GM20000 (cell line): ENCODE results near the gene ZDHHC3.

ENCODE experiments used
- DNase-seq: peaks from one replicate; pipeline ENCODE4 v3.0.0; 2012; ENCODE audit warnings: low spot score
- TF ChIP-seq, protein P1 (sequence below): IDR thresholded peaks from 2 replicates; pipeline ENCODE4 v1.5.1; 2012; ENCODE audit warnings: mild to moderate bottlenecking, control low read depth; ENCODE audit errors: extremely low read depth, missing control alignments

ZDHHC3 gene

DNA sequence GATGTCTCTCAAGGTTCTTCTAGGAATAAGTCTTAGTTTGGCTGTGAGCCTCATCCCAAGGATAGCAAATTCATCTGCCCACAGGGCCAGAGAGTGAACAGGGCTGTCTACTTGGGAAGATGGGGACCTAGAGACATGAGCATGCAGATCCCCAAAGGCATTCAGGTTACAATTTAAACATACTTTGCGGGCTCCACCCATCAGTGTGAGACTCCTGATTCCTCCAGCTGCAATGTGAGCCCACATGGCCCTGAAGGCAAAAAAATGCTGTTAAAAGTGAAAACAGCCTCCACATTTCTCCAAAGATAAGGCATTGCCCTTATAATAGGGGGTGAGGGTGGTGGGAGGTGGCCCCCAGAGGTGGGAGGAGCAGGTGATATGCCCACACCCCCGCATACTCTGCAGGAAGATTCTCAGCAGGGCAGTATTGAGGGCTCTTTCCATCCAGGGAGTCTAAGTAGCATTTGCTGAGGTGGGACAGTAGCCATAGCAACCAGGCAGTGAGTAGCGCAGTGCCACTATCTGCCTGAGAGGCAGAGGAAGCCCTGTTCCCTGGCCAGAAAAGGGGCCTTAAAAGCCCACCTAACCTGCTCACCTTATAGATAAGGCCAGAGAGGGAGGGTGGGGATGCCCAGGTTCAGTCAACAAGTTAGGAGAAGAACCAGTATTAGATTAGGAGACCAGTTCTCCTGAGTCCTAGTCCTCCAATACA lies 70.4 kb downstream of the ZDHHC3 start:
- DNase-seq: no peak
- TF ChIP-seq, protein P1, sequence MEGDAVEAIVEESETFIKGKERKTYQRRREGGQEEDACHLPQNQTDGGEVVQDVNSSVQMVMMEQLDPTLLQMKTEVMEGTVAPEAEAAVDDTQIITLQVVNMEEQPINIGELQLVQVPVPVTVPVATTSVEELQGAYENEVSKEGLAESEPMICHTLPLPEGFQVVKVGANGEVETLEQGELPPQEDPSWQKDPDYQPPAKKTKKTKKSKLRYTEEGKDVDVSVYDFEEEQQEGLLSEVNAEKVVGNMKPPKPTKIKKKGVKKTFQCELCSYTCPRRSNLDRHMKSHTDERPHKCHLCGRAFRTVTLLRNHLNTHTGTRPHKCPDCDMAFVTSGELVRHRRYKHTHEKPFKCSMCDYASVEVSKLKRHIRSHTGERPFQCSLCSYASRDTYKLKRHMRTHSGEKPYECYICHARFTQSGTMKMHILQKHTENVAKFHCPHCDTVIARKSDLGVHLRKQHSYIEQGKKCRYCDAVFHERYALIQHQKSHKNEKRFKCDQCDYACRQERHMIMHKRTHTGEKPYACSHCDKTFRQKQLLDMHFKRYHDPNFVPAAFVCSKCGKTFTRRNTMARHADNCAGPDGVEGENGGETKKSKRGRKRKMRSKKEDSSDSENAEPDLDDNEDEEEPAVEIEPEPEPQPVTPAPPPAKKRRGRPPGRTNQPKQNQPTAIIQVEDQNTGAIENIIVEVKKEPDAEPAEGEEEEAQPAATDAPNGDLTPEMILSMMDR: no peak

DNA sequence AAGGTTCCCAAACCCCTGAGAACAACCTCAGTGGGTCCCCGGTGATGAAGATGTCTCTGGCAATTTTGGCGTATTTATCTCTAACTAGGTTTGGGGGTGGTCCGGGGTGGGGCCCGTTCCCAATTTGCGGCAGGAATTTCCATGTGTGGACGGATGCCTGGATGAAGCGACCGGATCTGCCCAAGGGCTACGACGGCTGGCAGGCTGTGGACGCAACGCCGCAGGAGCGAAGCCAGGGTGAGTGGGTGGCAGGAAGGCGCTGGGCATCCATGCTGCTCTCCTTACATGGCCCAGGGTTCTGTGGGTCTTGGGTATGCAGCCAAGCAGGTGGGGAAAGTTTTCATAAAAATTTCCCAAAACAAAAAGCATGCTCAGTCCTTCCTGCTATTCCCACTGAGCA lies 72.2 kb downstream of the ZDHHC3 start:
- DNase-seq: no peak

DNA sequence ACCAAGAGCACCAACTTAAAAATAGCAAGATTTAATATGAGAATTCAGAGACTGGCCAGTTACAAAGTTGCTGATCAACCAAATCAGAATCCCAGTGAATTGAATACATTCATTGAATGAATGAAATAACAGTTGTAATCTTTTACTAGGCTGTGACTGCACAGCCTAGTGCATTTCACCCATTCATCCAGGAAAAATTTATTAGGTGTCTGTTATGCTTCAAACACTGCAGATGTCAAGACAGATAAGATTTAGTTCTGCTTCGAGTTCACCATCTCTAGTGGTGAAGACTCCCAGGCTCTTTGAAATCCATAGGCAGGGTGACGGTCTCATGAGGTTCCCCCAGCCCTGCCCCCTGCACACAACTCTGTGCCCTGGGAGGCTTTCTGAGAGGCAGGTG lies 72.7 kb downstream of the ZDHHC3 start:
- TF ChIP-seq, protein P1: no peak
- no peak for DNase-seq

More for the DNA sequence above, 72.2 kb downstream of the ZDHHC3 start:
- TF ChIP-seq, protein P1: no peak

DNA sequence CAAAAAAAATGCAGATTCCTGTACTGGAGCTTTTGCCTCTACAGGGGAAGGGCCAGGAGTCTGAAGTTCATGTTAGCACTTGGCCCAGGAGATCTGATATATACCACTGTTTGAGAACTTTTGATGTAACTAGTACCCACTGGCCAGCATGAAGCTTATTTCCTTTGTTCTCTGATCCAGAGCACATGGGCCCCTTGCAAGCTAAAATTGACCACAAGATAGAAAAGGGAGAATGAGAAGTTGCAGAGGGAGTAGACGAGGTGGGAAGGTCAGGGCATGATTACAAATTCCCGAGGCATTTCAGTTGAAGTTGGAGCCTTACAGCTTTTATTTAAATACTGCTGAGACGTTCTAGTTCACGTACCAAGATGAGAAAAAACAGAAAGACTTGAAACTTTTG lies 73.3 kb downstream of the ZDHHC3 start:
- TF ChIP-seq, protein P1: no peak
- DNase-seq: no peak

DNA sequence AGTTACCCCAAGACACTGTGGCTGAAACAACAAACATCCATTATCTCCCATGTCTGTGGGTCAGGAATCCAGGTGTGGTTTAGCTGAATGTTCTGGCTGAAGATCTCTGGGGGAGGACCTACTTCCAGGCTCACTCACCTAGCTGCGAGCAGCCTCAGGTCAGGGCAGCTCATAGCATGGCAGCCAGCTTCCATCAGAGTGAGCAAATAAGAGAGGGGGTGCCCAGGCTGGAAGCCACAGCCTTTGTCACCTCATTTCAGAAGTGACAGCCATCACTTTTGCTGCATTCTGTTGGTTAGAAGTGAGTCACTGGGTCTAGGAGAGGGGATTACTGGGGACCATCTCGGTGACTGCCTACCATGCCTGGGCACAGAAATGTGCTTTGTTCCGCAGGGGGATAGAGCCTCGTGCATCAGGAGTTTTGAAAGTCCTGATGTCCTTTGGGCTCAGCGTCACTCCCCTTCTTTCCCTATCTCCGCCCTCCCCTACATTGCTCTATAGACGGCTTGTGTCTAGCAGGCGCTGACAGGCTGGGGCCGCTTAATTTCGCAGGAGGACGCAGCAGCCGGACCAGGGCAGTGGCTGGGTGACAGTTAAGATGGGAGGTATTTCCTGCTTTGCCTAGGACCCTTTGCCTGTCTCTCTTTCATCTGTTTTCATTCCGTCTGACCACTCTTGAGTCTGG lies 76.1 kb downstream of the ZDHHC3 start:
- no peak for DNase-seq
- TF ChIP-seq, protein P1: no peak

DNA sequence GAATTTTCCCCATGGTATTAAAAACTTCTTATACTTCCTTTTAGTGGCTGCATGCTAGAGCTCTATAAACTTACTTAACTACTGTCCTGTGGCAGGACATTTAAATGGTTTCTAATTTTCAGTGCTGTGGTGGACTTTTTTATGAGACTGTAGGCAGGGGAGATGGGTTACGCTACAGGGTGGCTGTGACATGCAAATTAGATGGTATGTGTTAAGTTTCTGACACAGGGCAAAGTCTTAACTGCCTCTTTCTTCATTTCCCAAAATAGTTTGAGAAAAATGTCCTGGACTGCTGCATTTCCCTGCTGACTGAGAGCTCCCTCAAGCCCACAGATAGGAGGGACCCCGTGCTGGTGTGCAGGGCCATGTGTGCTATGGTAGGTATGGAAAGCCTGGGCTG lies 79.5 kb downstream of the ZDHHC3 start:
- TF ChIP-seq, protein P1: no peak
- no peak for DNase-seq

DNA sequence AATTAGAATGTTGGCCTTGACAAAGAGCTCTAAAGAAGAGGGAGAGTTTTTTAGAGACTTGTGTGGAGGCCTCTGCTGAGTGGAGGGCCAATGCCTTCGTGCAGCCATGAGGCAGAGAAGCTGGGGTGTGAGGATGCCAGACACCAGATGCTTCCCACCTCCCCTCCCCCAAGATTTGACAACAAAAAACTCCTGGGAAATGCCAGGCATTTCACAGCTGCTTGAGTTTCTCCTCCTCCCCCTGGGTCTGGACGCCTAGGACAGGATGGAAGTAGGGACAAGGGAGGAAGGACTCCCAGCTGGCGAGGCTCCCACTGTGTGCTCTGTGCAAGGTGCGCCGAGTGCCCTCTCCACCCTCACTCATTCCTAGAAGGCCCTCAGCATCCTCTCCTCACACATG lies 81.5 kb downstream of the ZDHHC3 start:
- no peak for DNase-seq
- TF ChIP-seq, protein P1: no peak
